CD4-positive, alpha-beta T cell treated with Interleukin-17A for 1 hour (primary cell): ENCODE measurements around the gene FGFR2.

Source experiments
- DNase-seq: peaks from one replicate; pipeline ENCODE4 v3.0.0-alpha.2; 2020

FGFR2 gene

DNA sequence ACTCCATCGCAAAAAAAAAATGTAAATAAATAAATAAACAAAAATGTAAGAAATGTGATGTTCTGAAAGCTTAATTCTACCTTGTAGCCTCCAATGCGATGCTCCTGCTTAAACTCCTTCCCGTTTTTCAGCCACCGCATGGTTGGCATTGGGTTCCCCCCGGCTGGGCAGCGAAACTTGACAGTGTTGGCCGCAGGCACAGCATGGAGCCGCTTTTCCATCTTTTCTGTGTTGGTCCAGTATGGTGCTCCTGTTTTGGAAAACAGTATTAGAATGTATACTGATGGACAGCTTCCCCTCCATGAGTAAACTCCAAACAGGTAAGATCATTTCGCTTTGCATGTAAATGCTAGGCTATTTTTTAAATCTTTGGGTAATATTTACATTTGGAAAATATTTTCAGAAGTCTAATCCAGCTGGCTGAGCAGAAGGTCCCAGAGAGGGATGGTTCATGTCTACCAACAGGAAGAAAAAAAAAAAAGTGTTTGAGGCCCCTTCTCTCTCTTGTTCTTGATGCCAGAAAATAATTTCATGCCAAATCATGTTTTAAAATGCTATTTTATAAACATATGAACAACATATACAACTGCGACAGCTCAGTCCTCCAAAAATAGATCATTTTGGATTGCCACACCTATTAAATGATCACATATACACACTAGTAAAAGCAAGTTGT lies 46.9 kb downstream of the FGFR2 start:
- DNase-seq = no peak

DNA sequence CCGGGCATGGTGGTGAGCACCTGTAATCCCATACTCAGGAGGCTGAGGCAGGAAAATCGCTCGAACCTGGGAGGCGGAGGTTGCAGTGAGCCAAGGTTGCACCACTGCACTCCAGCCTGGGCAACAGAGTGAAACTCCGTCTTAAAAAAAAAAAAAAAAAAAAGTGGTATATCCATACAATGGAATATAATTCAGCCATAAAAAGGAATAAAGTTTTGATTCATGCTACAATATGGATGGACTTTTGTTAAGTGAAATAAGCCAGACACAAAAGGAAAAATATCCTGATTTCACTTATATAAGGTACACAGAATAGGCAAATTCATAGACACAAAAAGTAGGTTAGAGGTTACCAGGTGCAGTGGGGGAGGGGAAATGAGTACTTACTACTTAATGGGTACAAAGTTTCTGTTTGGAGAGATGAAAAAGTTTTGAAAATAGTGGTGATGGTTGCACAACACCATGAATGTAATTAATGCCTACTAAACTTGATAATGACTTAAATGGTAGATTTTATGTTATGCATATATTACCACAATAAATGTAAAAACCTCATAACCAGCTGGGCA lies 53.9 kb downstream of the FGFR2 start:
- DNase-seq = no peak

DNA sequence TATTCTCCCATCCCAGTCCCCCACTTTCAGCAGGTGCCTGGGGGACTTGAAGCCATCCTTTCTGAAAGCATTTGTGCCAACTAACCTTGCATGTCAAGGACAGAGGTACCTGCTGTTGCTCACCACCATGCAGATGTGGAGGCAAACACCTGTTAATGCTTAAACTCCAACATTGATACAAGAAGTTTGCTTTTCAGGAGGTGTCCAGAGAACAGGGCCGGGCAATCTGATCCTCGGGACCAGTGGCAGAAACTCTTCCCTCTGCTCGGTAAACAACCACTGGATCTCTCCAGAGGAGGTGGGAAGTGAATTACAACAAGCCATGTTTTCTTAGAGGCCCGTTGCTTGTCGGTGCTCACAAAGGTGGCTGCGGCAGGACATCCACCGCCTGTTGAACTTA lies 54.7 kb downstream of the FGFR2 start:
- DNase-seq = no peak

GRCh38 chr10:121541450-121542120 lies 56.7 kb downstream of the FGFR2 start:
- no peak for DNase-seq

- DNase-seq = no peak
Observed at GRCh38 chr10:121540732-121541395, 57.4 kb downstream of the FGFR2 start.

DNA sequence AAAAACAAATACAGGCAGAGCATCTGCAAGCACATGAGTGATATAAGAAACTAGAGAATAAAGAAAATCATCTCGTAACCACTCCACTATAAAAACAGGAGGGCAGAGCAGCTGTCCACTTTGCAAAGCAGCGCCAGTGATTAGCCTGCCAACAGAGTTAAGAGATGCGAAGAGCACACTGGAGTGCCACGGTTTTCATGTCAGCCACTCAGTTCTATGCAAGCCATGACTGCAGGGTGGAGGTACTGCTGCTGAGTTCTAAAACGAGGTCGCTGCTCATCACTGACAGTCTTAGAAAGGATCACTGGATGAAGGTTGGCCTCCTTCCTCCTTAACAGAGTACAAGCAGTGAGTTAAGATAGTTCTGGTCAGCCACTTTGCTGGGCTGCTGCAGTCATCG lies 58.5 kb downstream of the FGFR2 start:
- no peak for DNase-seq

- no peak for DNase-seq
Observed at GRCh38 chr10:121536310-121536913, 61.8 kb downstream of the FGFR2 start.

- DNase-seq = no peak
Observed at GRCh38 chr10:121535381-121535780, 62.9 kb downstream of the FGFR2 start.

- no peak for DNase-seq
Observed at GRCh38 chr10:121532292-121532864, 65.9 kb downstream of the FGFR2 start.

DNA sequence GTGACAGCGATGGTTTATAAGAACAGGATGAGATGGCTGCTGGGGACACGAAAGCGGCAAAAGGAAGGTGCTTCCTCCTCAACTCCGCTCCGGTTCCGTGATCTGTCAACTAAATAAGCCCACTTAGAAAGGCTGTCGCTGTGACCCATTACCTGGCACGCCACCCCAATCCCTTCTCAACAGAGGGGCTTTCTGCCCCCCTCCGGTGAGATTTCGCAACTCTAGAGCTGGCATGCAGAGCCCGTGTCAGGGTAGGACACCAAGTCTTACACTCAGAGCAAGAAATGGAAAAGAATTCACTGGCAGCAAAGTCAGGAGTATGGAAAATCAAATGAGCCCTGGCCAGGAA lies 66.4 kb downstream of the FGFR2 start:
- no peak for DNase-seq

- no peak for DNase-seq
Observed at GRCh38 chr10:121531076-121531829, 67.0 kb downstream of the FGFR2 start.

GRCh38 chr10:121530481-121531075 lies 67.7 kb downstream of the FGFR2 start:
- no peak for DNase-seq

- DNase-seq = no peak
Observed at GRCh38 chr10:121527690-121528089, 70.6 kb downstream of the FGFR2 start.

DNA sequence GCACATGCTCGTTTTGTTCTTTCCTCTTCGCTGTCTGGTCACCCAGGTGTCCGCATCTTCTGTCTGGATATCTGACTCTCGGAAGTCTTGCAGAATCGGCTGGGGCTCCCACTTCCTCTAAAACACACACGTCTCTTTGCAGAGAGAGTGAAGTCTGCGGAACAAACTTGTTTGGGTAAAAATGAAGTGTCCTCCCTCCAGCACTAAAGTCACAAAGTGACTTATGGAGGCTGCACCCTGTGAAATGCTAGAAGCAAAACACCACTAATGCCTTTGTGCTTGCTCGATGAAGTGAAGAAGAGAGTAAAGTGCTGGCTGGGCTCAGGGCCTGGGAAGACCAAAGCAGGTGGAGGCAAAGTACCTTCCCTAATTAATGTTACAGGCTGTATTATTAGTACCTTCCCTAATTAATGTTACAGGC lies 71.4 kb downstream of the FGFR2 start:
- no peak for DNase-seq

DNA sequence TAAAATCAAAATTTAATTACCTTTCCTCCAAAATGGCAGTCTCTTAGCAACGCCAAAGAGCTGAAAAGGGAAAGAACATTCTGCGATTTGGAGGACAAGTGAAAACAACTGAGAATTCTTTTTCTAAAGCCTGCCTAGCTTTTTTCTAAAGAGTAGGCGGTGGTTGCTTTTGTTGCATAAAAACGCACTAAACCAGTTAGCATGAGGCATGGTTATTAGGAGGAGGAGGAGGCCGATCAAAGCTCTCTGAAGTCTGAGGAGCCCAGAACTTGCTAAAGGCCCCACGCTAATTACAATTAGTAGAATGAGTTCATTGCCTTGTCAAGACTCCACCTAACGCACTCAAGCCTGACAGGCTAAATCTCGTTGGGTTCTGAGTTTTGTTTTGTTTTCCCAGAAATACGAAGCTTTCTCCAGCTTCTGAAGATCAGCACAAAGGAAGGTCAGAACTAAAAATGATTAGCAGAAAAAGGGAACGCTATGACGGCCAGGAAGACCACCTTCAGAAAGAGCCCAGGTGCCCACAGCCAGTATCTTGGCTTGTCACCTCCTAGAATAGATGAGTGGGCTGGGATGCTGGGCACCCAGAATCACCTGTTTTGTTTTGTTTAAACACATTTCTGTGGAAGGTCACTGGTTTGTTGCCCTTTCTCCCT lies 72.0 kb downstream of the FGFR2 start:
- no peak for DNase-seq

- DNase-seq = no peak
Observed at GRCh38 chr10:121525251-121526134, 72.8 kb downstream of the FGFR2 start.

- no peak for DNase-seq
Observed at GRCh38 chr10:121524157-121524817, 74.0 kb downstream of the FGFR2 start.

GRCh38 chr10:121522831-121523230 lies 75.4 kb downstream of the FGFR2 start:
- no peak for DNase-seq

GRCh38 chr10:121521794-121522556 lies 76.3 kb downstream of the FGFR2 start:
- no peak for DNase-seq
